AG04450 (cell line): ENCODE measurements around the gene FBXW4. TPM values are rescaled to one million over a fixed set of nuclear protein-coding genes. Genes with fewer than 3 reads are reported as not detected.

ENCODE experiments used
- CTCF ChIA-PET: fragments of 300-600, 350-600 bp; formaldehyde crosslinking; extraction: SDS; loops from one replicate; lab custom pipeline; 2022; ENCODE audit warnings: antibody characterized with exemption, inconsistent platforms; lab: Charles Lee
- POLR2A ChIA-PET: fragments of 350-600 bp; formaldehyde crosslinking; extraction: SDS; loops from one replicate; lab custom pipeline; 2021; ENCODE audit warnings: antibody characterized with exemption, inconsistent platforms; lab: Yijun Ruan, JAX
- DNase-seq: peaks from one replicate; pipeline ENCODE4 v3.0.0-alpha.2; 2011; ENCODE audit warnings: low read depth, low spot score
- H3K27ac ChIP-seq: one replicate; pipeline ENCODE4 v1.5.1; 2012; ENCODE audit warnings: low read depth, low read length, control low read depth
- H3K27me3 ChIP-seq: one replicate; pipeline ENCODE4 v1.6.0; 2012; ENCODE audit warnings: low read length; ENCODE audit not compliant: control insufficient read depth, insufficient read depth
- H3K4me3 ChIP-seq: 2 replicates; pipeline ENCODE4 v1.5.1; 2011; ENCODE audit warnings: mild to moderate bottlenecking, low read depth, low read length, control low read depth
- H3K9me3 ChIP-seq: 2 replicates; pipeline ENCODE4 v1.5.1; 2012; ENCODE audit warnings: low read length; ENCODE audit not compliant: control insufficient read depth, insufficient read depth
- polyA plus RNA-seq: library from polyadenylated mRNA; depleted of rRNA; stranded (reverse); fragments of >200 nt; gene quantifications from 2 replicates; pipeline ENCODE4 v1.2.3, GENCODE V29; 2011
- TF ChIP-seq, protein P1 (sequence below): IDR thresholded peaks from 2 replicates; pipeline ENCODE4 v1.5.1; 2011; ENCODE audit warnings: low read depth, low read length, control low read depth, inconsistent platforms

Gene FBXW4
- polyA plus RNA-seq, 1 experiment = 18.3 TPM

DNA sequence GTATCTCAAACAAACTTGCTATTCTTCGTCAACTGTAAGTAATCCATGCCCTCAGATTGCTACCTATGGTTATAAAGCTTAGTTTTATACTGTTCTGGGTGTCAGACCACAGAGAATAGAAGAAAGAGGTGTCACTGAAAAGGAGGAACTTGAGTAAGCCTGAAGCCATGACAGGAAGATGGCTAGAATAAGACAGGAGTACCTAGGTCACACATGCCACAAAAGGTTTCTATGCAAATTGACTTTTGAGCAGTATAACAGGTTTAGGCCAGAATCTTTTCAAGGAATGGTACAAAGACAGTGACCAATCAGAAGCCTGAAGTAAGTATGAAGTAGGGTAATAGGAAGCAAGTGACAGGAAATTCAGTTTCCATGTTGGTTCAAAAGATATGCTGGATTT is 23.5 kb downstream of the FBXW4 start:
- POLR2A ChIA-PET = no interaction called here
- Histone ChIP-seq H3K9me3 (no peaks in the 10 kb centered on the region), H3K27me3 (no peaks in the 10 kb centered on the region), H3K4me3 (no peak overlapping the region), H3K27ac (no peak overlapping the region)
- CTCF ChIA-PET = no interaction called here
- TF ChIP-seq, protein P1, sequence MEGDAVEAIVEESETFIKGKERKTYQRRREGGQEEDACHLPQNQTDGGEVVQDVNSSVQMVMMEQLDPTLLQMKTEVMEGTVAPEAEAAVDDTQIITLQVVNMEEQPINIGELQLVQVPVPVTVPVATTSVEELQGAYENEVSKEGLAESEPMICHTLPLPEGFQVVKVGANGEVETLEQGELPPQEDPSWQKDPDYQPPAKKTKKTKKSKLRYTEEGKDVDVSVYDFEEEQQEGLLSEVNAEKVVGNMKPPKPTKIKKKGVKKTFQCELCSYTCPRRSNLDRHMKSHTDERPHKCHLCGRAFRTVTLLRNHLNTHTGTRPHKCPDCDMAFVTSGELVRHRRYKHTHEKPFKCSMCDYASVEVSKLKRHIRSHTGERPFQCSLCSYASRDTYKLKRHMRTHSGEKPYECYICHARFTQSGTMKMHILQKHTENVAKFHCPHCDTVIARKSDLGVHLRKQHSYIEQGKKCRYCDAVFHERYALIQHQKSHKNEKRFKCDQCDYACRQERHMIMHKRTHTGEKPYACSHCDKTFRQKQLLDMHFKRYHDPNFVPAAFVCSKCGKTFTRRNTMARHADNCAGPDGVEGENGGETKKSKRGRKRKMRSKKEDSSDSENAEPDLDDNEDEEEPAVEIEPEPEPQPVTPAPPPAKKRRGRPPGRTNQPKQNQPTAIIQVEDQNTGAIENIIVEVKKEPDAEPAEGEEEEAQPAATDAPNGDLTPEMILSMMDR = no peak
- DNase-seq = no peak

DNA sequence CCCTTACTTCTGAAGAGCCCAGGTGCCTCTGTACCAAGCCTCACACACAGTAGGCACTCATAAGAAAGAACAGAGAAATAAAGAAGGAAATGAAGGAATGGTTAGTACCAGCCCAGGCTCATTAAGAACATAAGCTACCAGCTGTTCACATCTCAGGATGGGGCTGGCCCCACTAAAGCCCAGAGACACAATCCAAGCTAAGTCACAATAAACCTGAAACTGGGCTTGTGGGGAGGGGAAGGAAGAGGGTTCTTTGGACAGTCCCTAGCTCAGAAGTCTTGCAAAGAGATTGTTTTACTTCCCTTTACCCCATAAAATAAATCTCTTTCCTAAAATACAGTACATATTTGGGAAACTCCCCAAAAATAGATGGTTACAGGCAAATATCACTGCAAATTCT is 24.3 kb downstream of the FBXW4 start:
- H3K27ac ChIP-seq = no peak overlapping the region
- POLR2A ChIA-PET = no interaction called here
- H3K27me3 ChIP-seq = no peaks in the 10 kb centered on the region
- no peak overlapping the region for H3K4me3 ChIP-seq
- CTCF ChIA-PET = no interaction called here
- TF ChIP-seq, protein P1 = no peak
- H3K9me3 ChIP-seq = no peaks in the 10 kb centered on the region
- DNase-seq = no peak

DNA sequence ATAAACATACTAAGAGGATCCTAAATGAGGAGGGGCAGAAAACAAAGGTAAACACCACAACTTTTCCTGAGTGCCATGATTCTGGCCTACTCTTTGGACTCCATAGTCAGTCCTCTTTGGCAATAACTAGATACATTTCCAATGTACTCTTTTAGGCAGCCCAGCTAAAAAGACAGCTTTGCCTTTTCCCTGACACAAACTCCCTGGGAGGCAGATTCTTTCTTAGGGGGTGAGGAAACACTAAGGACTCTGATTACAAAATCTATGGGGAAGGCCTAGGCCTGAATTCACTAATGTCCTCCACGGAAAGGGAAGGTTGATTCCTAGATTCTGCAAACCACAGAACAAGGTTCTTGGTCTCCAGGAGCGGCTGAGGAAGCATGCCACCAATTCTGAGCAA is 25.8 kb downstream of the FBXW4 start:
- Histone ChIP-seq H3K9me3 (no peaks in the 10 kb centered on the region), H3K4me3 (no peak overlapping the region), H3K27ac (no peak overlapping the region), H3K27me3 (no peaks in the 10 kb centered on the region)
- DNase-seq = no peak
- TF ChIP-seq, protein P1 = no peak
- ChIA-PET POLR2A (no interaction called here), CTCF (no interaction called here)

DNA sequence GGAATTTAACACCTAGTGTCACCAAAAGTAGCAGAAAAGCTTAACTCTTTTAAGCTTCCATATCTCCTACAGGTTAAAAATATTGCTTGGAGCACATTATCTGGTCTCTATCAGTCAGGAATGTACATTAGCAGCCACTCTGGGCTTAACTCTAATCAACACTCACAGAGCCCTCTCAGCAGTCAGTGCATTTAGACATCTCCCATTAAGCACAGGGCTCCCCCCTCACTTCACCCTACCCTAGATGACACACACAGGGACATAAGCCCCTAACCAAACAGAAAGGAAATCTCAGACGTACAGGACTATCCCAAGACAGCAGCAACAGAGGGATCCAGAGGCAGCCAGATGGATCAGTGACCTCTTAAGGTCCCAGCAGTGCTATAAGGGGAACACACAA is 26.4 kb downstream of the FBXW4 start:
- H3K27me3 ChIP-seq = no peaks in the 10 kb centered on the region
- no peak overlapping the region for H3K27ac ChIP-seq
- no peak for DNase-seq
- ChIA-PET POLR2A (no interaction called here), CTCF (no interaction called here)
- H3K4me3 ChIP-seq = no peak overlapping the region
- H3K9me3 ChIP-seq = no peaks in the 10 kb centered on the region
- TF ChIP-seq, protein P1 = no peak

DNA sequence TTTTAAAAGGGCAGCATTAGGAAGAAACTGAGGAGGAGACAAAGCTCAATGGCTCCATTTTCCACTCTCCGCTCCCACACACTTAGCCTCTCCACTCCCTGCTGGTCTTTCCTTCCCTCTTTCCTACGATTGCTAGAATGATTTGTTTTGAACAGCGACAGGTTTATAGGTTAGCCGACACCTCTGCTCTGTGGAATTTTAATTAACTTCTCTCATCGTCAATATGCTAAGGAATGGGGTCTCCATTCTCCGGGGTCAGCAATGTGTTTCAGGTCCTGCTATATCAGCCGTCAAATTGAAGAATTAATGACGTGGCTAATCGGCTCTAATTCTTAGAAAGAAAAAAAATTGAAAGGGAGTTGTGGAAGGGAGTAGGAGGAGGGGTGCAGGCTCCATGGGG is 28.9 kb downstream of the FBXW4 start:
- DNase-seq = no peak
- Histone ChIP-seq H3K4me3 (no peak overlapping the region), H3K9me3 (no peaks in the 10 kb centered on the region), H3K27me3 (no peaks in the 10 kb centered on the region), H3K27ac (no peak overlapping the region)
- ChIA-PET POLR2A (no interaction called here), CTCF (interaction anchor here (0.5 to 1.1 kb wide), 2 partner anchors 9 to 63 kb away, joined by 3 read pairs; no protein-coding TSS in a partner anchor)
- TF ChIP-seq, protein P1 = no peak
